ENCODE data around the gene PPM1B. TPM values are rescaled to one million over a fixed set of nuclear protein-coding genes. Genes with fewer than 3 reads are reported as not detected.
A peak's percentile ranks its signal among the peaks of the same experiment; 100 is the strongest.

PPM1B gene
- total and polyA plus RNA-seq, 2 of the 8 experiments (the other 6 are each of a cell fraction or from before 2014, with no cell fraction given), result 43.6 to 126 TPM

DNA sequence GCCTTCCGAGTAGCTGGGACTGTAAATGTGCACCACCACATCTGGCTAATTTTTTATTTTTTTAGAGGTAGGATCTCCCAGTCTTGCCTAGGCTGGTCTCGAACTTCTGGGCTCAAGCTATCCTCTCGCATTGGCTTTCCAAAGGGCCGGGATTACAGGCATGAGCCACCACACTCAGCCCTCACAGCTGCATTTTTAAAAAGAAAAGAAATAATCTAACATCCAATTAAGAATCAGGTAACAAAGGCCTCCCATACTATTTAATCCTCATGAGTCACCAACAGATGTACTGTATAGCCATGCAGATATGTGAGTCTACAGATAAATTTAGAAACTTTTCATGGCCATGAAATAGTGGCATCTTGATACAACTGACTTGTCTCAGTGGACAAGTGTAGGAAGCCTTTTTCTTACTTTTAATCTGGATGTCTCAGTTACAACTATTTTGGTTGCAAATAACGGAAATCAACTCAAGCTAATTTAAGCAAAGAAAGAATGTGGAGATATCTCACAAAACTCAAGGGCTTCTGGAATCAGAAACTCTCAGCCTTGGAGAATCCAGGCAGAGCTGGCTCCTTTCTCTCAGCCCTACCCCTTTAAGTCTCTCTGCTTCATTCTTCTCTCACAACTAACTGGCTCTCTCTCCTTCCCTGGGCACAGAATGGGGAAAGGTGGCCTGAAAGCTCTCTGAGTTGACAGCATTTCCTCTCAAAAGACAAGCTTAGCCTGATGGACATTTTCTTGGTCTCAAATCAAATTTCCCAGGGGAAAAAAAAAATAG is 12.8 kb upstream of the PPM1B start:
- no peak for FAIRE-seq
- Histone ChIP-seq H3K36me3 (ENCODE audit: control insufficient read depth in 2 of 4, insufficient read depth in 4 of 4, low read length in 3 of 4) (no peaks in the 10 kb centered on the region), H3K4me1 (replicated peaks in 1 of 4; ENCODE audit: control insufficient read depth in 3 of 4, insufficient read depth in 4 of 4, low read length in 3 of 4) (no peaks in the 10 kb centered on the region), H4K20me1 (replicated peaks in 1 of 2; ENCODE audit: control insufficient read depth in 1 of 2, insufficient read depth in 2 of 2, low read length in 2 of 2) (no peaks in the 10 kb centered on the region), H3K4ac (replicated peaks; ENCODE audit: insufficient read length, low read depth, low read length) (no peak overlapping the region), H3K18ac (ENCODE audit: extremely low read depth, low read length) (no peak overlapping the region; the same call in 1 of the 2 replicates), H3K79me2 (ENCODE audit: control insufficient read depth in 1 of 2, insufficient read depth in 2 of 2, low read length in 2 of 2) (no peaks in the 10 kb centered on the region), H2AK5ac (ENCODE audit: low read depth, low read length) (no peak overlapping the region), H3K9me3 (ENCODE audit: insufficient read depth in 2 of 2, low read depth in 1 of 2, low read length in 1 of 2) (no peaks in the 10 kb centered on the region; a peak in 1 of 4 replicates), H4K5ac (ENCODE audit: insufficient read length, low read depth, low read length) (no peak overlapping the region), H3K23me2 (ENCODE audit: low read depth, low read length) (no peaks in the 10 kb centered on the region), H2BK5ac (ENCODE audit: low read depth, low read length) (no peak overlapping the region; the same call in 1 of the 2 replicates), H3K9ac (replicated peaks in 1 of 4; ENCODE audit: extremely low read depth in 1 of 4, low read depth in 3 of 4, low read length in 3 of 4) (no peak overlapping the region), H2BK20ac (ENCODE audit: low read length) (peak overlapping the region; percentile 48; the same call in 1 of the 2 replicates), H3K79me1 (ENCODE audit: low read depth, low read length) (no peaks in the 10 kb centered on the region), H2BK120ac (replicated peaks; ENCODE audit: low read depth, low read length) (no peak overlapping the region), H3K4me3 (ENCODE audit: extremely low read depth in 1 of 4, insufficient read depth in 2 of 4, low read depth in 3 of 4, low read length in 4 of 4) (no peak overlapping the region), H3K27me3 (replicated peaks in 1 of 4; ENCODE audit: control insufficient read depth in 3 of 4, extremely low read depth in 1 of 4, insufficient read depth in 3 of 4, low read length in 3 of 4) (no peaks in the 10 kb centered on the region), H2BK15ac (ENCODE audit: low read length) (no peak overlapping the region), H4K91ac (replicated peaks; ENCODE audit: insufficient read length, low read length) (no peak overlapping the region), H2AFZ (ENCODE audit: low read length) (0 out of 2 replicates have a peak overlapping the region, but pooled peaks have one; percentile 9), H3K27ac (ENCODE audit: low read depth, low read length) (no peak overlapping the region), H3K56ac (replicated peaks; ENCODE audit: insufficient read length, low read depth, low read length) (no peak overlapping the region), H3K4me2 (ENCODE audit: insufficient read depth in 1 of 2, low read depth in 2 of 2, low read length in 2 of 2) (no peak overlapping the region), H4K8ac (ENCODE audit: extremely low read depth, insufficient read depth, low read length) (no peak overlapping the region), H3K23ac (ENCODE audit: insufficient read length) (no peak overlapping the region), H2BK12ac (ENCODE audit: low read depth, low read length) (0 out of 2 replicates have a peak overlapping the region, but pooled peaks have one; percentile 55), H3K14ac (ENCODE audit: insufficient read length) (no peak overlapping the region)
- ChIA-PET POLR2A (ENCODE audit: partially characterized antibody) (interaction anchor here (0.6 to 1.5 kb wide), 5 partner anchors 8 to 79 kb away, joined by 3 to 5 read pairs (median 3); no protein-coding TSS in a partner anchor), CTCF (ENCODE audit: partially characterized antibody) (interaction anchor here (1.1 to 1.6 kb wide), 3 partner anchors 14 to 86 kb away, joined by 3 to 4 read pairs (median 3); no protein-coding TSS in a partner anchor)
- 84% methylated on average over 5 of the region's 5 CpGs; no CpG with 5 or more reads in 1 of the 2 experiments for WGBS, 2 experiments (ENCODE audit: extremely low coverage in 1 of 2, insufficient coverage in 1 of 2, insufficient read length in 1 of 2, insufficient replicate concordance in 2 of 2, low coverage in 1 of 2, low lambda C conversion rate in 2 of 2, missing lambda C conversion rate in 1 of 2)
- no peak for DNase-seq (ENCODE audit: low read depth in 1 of 2, low spot score in 2 of 2)
- no peak for TF ChIP-seq JUN (IDR thresholded peaks at IDR 0.05; ENCODE audit: low read depth, low read length)
